OCI-LY3 (cell line): ENCODE data around the gene MMRN2.
"Not testable (repeated sequence)": the region's sequence is repeated elsewhere in the genome, so short reads cannot be mapped to it uniquely, and the experiment has no call there.

Source experiments
- EZH2phosphoT487 ChIP-seq: fragments of 200-600 bp; shearing (Covaris generic); IDR thresholded peaks from 2 replicates; pipeline ENCODE4 v1.6.1; 2018; ENCODE audit warnings: antibody characterized with exemption, mixed run types, low read depth
- TF ChIP-seq, protein P1 (sequence below): fragments of 200-600, 300-600 bp; sonication (generic); IDR thresholded peaks from 2 replicates; pipeline ENCODE4 v1.5.1; 2014; ENCODE audit warnings: antibody characterized with exemption, low read length, low read depth

GRCh38 chr10:86934162-86934711 is 23.2 kb downstream of the MMRN2 start:
- TF ChIP-seq, protein P1, sequence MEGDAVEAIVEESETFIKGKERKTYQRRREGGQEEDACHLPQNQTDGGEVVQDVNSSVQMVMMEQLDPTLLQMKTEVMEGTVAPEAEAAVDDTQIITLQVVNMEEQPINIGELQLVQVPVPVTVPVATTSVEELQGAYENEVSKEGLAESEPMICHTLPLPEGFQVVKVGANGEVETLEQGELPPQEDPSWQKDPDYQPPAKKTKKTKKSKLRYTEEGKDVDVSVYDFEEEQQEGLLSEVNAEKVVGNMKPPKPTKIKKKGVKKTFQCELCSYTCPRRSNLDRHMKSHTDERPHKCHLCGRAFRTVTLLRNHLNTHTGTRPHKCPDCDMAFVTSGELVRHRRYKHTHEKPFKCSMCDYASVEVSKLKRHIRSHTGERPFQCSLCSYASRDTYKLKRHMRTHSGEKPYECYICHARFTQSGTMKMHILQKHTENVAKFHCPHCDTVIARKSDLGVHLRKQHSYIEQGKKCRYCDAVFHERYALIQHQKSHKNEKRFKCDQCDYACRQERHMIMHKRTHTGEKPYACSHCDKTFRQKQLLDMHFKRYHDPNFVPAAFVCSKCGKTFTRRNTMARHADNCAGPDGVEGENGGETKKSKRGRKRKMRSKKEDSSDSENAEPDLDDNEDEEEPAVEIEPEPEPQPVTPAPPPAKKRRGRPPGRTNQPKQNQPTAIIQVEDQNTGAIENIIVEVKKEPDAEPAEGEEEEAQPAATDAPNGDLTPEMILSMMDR = not testable (repeated sequence)
- TF ChIP-seq EZH2phosphoT487 = not testable (repeated sequence)
